OCI-LY7 (cell line): ENCODE results near the gene FAM227B. TPM values are rescaled to one million over a fixed set of nuclear protein-coding genes. Genes with fewer than 3 reads are reported as not detected.

Experiments used
- BruUV-seq: library from RNA; stranded (reverse); fragments of 400-500 nt; replicated peaks from 2 replicates; lab custom pipeline; 2021; lab: Mats Ljungman, UMichigan
- CTCF ChIA-PET: fragments of 300-600 bp; sonication (Branson Sonifier 250); formaldehyde crosslinking; loops from one replicate; lab custom pipeline; 2022; ENCODE audit warnings: antibody characterized with exemption; ENCODE audit not compliant: unreplicated experiment; lab: Charles Lee
- POLR2A ChIA-PET: fragments of 300-600 bp; sonication (Branson Sonifier 250); formaldehyde crosslinking; loops from one replicate; lab custom pipeline; 2022; ENCODE audit warnings: antibody characterized with exemption; lab: Charles Lee
- DNase-seq: peaks from one replicate; pipeline ENCODE4 v3.0.0-alpha.2; 2015; ENCODE audit warnings: low spot score
- H2AFZ ChIP-seq: fragments of 200-600 bp; sonication (generic), shearing (Covaris generic); 2 replicates; pipeline ENCODE4 v1.6.1; 2014; ENCODE audit warnings: mild to moderate bottlenecking, antibody characterized with exemption, low read length, moderate library complexity
- H3K27ac ChIP-seq: fragments of 200-600 bp; sonication (generic); 2 replicates; pipeline ENCODE4 v1.5.1; 2014; ENCODE audit warnings: mixed run types, low read depth, mild to moderate bottlenecking, moderate library complexity, low read length, inconsistent platforms; ENCODE audit not compliant: poor library complexity, severe bottlenecking
- H3K36me3 ChIP-seq: fragments of 200-600 bp; sonication (generic); 2 replicates; pipeline ENCODE4 v1.6.1; 2014; ENCODE audit warnings: mild to moderate bottlenecking, antibody characterized with exemption, low read length, moderate library complexity, mixed read lengths; ENCODE audit not compliant: insufficient read depth
- H3K4me1 ChIP-seq: fragments of 200-600 bp; sonication (generic); 2 replicates; pipeline ENCODE4 v1.5.1; 2014; ENCODE audit warnings: mild to moderate bottlenecking, low read length; ENCODE audit not compliant: insufficient read depth, poor library complexity, severe bottlenecking
- H3K4me2 ChIP-seq: fragments of 200-600 bp; sonication (generic); 2 replicates; pipeline ENCODE4 v1.6.1; 2014; ENCODE audit warnings: mild to moderate bottlenecking, low read length
- H3K4me3 ChIP-seq: fragments of 200-600 bp; sonication (generic); 2 replicates; pipeline ENCODE4 v1.5.1; 2014; ENCODE audit warnings: mild to moderate bottlenecking, low read depth, low read length; ENCODE audit not compliant: poor library complexity, severe bottlenecking
- H3K79me2 ChIP-seq: fragments of 200-600 bp; sonication (generic); 2 replicates; pipeline ENCODE4 v1.6.1; 2016; ENCODE audit warnings: low read depth, mild to moderate bottlenecking, low read length, moderate library complexity, mixed read lengths; ENCODE audit not compliant: insufficient read depth
- H3K9me2 ChIP-seq: fragments of 200-600 bp; sonication (generic); 2 replicates; pipeline ENCODE4 v1.6.1; 2016; ENCODE audit warnings: mild to moderate bottlenecking, low read length, mixed read lengths; ENCODE audit not compliant: insufficient read depth
- H3K9me3 ChIP-seq: fragments of 200-600 bp; sonication (generic); 2 replicates; pipeline ENCODE4 v1.6.1; 2014; ENCODE audit warnings: mild to moderate bottlenecking, mixed run types, low read length, mixed read lengths
- H4K20me1 ChIP-seq: fragments of 200-600 bp; sonication (generic); 2 replicates; pipeline ENCODE4 v1.6.1; 2014; ENCODE audit warnings: mild to moderate bottlenecking, antibody characterized with exemption, low read length, moderate library complexity, mixed read lengths; ENCODE audit not compliant: insufficient read depth
- CTCF ChIP-seq: fragments of 200-600 bp; sonication (generic); conservative IDR thresholded peaks from 2 replicates; pipeline ENCODE4 v1.5.1; 2014; ENCODE audit warnings: mild to moderate bottlenecking, antibody characterized with exemption, low read length, moderate library complexity, mixed read lengths
- EZH2phosphoT487 ChIP-seq: fragments of 200-600 bp; sonication (generic); IDR thresholded peaks from 2 replicates; pipeline ENCODE4 v1.6.1; 2018; ENCODE audit warnings: low read depth, borderline replicate concordance, mild to moderate bottlenecking, mixed run types, antibody characterized with exemption, low read length, moderate library complexity, mixed read lengths
- intact Hi-C: fragments of 100-400 bp; cut with micrococcal nuclease; formaldehyde crosslinking; loops from one replicate; pipeline ENCODE4 v1.10.0; 2022; ENCODE audit not compliant: unreplicated experiment
- total RNA-seq, 2 experiments: library from RNA; depleted of rRNA in 1 of 2; stranded (reverse); fragments of >200 nt in 1 of 2; shearing (Covaris generic) in 1 of 2; gene quantifications; 2 replicates each; pipeline ENCODE4 v1.2.3, GENCODE V29; 2014 to 2022

The FAM227B gene
- total RNA-seq, 2 experiments from 2014 or later: 2.9 to 6.2 TPM

- intact Hi-C loops: no loop called here
- no TSS peak for BruUV-seq
- no peaks in the 10 kb centered on the region for H3K9me2 ChIP-seq
- no peaks in the 10 kb centered on the region for H3K79me2 ChIP-seq
- TF ChIP-seq EZH2phosphoT487: no peak
- TF ChIP-seq CTCF: no peak
- H3K9me3 ChIP-seq: no peaks in the 10 kb centered on the region
- no peak overlapping the region for H2AFZ ChIP-seq
- no peaks in the 10 kb centered on the region for H4K20me1 ChIP-seq
- DNase-seq: no peak
- no peak overlapping the region for H3K4me3 ChIP-seq
- no peaks in the 10 kb centered on the region for H3K4me1 ChIP-seq
- no peak overlapping the region for H3K27ac ChIP-seq
- no peaks in the 10 kb centered on the region for H3K36me3 ChIP-seq
- no peak overlapping the region for H3K4me2 ChIP-seq
- ChIA-PET CTCF (no interaction called here), POLR2A (no interaction called here)
These were observed 196.6 kb downstream of the FAM227B start for GRCh38 chr15:49423901-49424550.

GRCh38 chr15:49423021-49423420 lies 197.6 kb downstream of the FAM227B start, which contains the start of gene FGF7:
Gene FGF7, plus strand, starts transcription at chr15:49423242. Its CDS starts 1,056 bp downstream, at chr15:49424298.
- Histone ChIP-seq H4K20me1 (no peaks in the 10 kb centered on the region), H2AFZ (peak within 1 kb of the TSS; percentile 25; the same call in 1 of the 2 replicates), H3K79me2 (no peaks in the 10 kb centered on the region), H3K4me2 (peak within 1 kb of the TSS; percentile 28; the same call in 1 of the 2 replicates), H3K4me1 (no peaks in the 10 kb centered on the region), H3K4me3 (no peak within 1 kb of the TSS), H3K9me3 (no peaks in the 10 kb centered on the region), H3K36me3 (no peaks in the 10 kb centered on the region), H3K27ac (no peak within 1 kb of the TSS), H3K9me2 (no peaks in the 10 kb centered on the region)
- DNase-seq: peak; percentile 16
- intact Hi-C loops: no loop called here
- CTCF ChIA-PET: interaction anchor here (0.7 kb wide), 1 partner anchor 376 kb away, joined by 3 read pairs; the partner anchor contains the start of gene SECISBP2L
- BruUV-seq: no TSS peak
- POLR2A ChIA-PET: no interaction called here
- TF ChIP-seq CTCF (0 out of 2 replicates have a peak, but pooled peaks have one; percentile 29), EZH2phosphoT487 (no peak)

GRCh38 chr15:49421991-49422390 lies 198.6 kb downstream of the FAM227B start:
- DNase-seq: peak; percentile 69
- Histone ChIP-seq H3K79me2 (no peaks in the 10 kb centered on the region), H3K4me1 (no peaks in the 10 kb centered on the region), H4K20me1 (no peaks in the 10 kb centered on the region), H3K9me2 (no peaks in the 10 kb centered on the region), H3K4me3 (no peak overlapping the region), H3K9me3 (no peaks in the 10 kb centered on the region), H2AFZ (peak overlapping the region; percentile 25; the same call in 1 of the 2 replicates), H3K27ac (no peak overlapping the region), H3K4me2 (peak overlapping the region; percentile 28; the same call in 1 of the 2 replicates), H3K36me3 (no peaks in the 10 kb centered on the region)
- intact Hi-C loops: loop anchor here (1.0 kb wide), 2 partner anchors 187 to 561 kb away; no protein-coding TSS in a partner anchor
- CTCF ChIA-PET: interaction anchor here (1.3 kb wide), 1 partner anchor 186 kb away, joined by 3 read pairs; no protein-coding TSS in a partner anchor
- no TSS peak for BruUV-seq
- TF ChIP-seq CTCF (peak; percentile 98), EZH2phosphoT487 (no peak)
- POLR2A ChIA-PET: interaction anchor here (0.6 kb wide), 1 partner anchor 325 kb away, joined by 4 read pairs; no protein-coding TSS in a partner anchor
